ENCODE results near the gene ACER2.
"Not testable (repeated sequence)": the region's sequence is repeated elsewhere in the genome, so short reads cannot be mapped to it uniquely, and the experiment has no call there.

ACER2 gene
- total RNA-seq: 2.0 to 3.9 (median 2.7) reads per million in 4 experiments

DNA sequence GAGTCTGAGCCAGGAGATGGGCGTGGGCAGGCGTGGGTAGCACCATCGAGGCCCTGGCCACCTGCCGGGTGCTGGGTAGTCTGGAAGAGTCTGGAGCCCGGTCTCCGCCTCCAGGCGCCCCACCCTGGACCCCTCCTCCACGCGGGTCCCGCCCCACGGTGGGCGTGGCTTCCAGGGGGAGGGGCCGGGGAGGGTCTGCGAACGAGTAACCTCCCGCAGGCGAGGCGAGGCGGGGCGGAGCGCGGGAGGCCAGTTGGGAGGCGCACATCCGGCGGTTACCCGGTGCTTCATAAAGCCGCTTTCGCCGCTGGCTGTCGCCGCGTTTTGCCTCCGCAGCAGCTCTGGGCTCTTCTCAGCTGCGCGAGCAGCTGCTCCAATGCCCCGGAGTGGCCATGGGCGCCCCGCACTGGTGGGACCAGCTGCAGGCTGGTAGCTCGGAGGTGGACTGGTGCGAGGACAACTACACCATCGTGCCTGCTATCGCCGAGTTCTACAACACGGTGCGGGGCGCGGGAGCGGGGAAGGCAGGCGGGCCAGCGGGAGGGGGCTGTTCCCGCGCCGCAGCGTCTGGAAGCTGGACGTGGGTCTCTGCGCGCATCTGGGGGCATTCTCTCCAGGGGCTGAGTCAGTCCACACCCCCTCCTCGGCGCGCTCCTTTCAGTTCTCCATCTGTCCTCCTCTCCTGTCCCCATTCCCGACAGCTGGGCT is at the start of gene ACER2:
Gene ACER2 (plus strand): TSS at position 317 of the 708 bp plus-strand sequence. CDS start 76 bp downstream, at position 393.
- DNase-seq: peak; percentile 98

DNA sequence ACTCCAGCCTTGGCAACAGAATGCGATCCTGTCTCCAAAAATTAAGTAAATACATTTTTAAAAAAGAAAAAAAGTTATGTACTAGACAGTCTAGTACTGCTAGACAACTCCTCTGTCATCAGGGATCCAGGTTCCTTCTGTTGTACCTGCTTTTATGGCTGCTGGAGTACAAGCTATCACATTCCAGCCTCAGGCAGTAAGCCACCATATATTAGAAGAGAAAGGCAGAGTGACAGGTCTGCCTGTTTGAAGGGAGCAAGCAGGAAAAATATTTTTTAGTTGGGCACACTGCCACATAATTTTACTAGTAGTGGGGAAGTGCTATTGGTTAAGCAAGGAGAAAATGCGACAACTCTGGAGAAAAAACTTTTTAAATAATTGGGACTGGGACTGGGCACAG is 39.7 kb upstream of the ACER2 start:
- no peak for DNase-seq

DNA sequence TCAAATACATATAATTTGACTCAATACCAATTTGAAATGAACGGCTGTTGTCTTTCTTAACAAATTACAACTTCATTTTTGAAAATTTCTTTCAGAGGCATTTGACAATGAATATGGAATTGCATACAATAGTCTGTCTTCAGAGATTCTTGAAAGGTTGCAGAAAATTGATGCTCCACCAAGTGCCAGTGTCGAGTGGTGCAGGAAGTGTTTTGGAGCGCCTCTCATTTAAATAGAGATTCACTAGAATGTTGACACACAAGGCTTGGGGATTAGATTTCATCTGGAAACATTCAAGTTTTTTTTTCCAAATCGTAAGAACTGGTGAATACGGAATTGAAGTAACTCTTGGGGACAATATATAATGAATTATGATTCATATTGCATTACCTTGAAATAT is 36.9 kb upstream of the ACER2 start:
- DNase-seq: no peak

DNA sequence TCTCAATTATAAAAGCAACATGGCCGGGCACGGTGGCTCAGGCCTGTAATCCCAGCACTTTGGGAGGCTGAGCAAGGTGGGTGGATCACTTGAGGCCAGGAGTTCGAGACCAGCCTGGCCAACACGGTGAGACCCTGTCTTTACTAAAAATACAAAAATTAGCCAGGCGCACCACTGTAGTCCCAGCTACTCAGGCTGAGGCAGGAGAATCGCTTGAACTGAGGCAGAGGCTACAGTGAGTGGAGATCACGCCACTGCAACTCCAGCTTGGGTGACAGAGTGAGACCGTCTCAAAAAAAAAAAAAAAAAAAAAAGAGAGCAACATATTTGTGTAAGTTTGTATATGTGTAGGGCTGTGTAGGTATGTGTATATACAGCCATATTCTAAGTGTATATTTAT is 36.2 kb upstream of the ACER2 start:
- DNase-seq: no peak

DNA sequence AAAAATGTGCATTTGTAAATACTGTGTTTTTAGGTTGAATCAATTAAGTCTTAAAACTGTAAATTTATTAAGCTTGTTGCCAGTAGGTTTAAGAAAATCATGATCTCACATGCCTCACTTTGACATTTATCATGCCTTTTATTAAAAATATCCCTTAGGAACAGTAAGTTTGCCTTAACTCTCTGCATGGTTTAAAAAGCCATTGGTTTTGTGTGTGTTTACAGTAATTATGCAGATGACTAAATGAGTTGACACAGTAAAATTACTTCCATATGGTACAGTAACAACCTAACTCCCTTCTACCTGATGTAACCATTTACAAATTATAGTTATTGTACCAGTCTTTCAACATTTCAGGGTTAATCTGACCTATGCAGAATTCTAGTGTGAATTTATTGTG is 35.3 kb upstream of the ACER2 start:
- no peak for DNase-seq

DNA sequence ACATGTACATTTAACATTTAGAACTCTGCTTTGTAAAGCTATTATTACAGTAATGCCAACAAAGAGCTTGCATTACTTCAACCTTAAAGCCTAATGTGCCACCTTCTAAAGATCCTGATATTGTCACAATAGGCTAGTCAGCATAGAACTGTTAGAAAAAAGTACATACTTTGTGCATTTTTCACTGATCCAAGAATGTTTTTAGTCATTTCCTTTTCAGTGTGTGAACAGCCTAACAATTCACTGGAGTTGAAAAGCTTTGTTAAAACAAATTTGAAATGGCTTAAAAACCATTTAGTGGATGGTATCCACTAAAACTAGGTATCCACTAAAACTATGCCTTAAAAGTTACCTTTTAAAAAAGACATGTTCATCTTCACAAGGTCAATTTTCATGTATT is 33.3 kb upstream of the ACER2 start:
- no peak for DNase-seq

DNA sequence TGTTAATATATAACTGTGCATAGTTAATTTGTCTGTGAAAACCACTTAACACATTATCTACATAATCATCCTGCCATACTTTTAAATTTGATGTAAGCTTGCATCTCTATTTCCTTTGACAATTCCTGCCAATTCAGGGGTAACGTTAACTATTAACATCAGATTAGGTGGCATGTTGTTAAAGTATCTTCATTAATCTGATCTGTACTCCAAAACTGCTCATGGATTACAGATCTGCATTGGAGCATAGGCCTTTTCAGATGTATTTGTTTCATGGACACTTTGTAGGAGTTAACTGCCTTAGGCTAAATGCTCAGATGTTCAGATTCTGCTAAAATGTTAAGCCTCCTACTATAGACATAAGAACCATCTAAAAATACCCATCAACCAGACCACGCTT is 31.9 kb upstream of the ACER2 start:
- no peak for DNase-seq

DNA sequence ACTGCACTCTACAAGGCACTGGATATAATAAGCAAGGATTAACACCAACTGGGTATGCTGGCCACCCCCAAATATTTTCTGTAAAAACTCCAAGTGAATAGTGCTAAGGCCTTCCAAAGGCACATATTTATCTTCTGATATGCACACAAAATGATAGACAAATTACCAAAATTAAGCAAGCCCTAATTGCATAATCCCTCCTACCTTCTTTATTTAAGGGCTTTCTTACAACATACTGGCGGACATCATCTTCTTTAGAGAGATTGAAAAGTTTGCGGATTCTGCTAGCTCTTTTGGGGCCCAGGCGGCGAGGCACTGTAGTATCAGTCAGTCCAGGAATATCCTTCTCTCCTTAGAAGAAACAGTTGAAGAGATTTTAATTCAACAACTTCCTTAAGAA is 30.6 kb upstream of the ACER2 start:
- DNase-seq: no peak

DNA sequence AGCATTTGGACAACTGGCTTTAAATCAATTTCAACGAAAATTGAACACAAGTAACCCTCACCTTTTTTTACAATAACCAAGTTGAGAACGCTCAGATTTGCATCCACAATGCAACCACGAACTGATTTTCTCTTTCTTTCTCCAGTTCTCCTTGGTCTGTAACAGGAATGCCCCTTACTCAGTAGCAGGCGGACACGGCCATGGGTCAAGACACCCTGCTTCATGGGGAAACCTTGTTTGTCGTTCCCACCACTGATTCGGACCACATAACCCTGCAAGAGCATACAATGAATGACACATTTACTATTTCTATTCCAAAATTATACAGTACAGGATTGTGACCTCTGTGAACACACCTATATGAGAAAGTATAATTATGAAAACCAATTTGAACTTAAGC is 30.2 kb upstream of the ACER2 start:
- no peak for DNase-seq

DNA sequence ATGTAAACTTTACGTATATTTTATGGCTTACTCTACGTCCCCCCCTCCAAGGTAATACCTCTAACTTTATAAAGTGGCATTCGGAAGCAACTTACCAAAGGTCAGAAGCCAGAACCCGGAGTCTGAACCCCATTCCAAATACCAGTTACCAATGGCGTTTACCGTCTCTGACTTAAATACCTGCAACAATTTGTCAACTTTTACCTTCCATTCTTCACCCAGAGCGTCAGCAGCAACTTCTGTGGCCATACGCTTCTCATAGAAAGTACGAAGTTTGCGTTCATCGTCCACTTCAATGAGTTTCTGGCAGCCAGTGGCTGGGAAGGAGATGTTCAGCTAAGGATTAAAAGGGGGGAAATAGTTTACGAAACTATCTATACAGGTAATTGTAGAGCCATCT is 29.5 kb upstream of the ACER2 start:
- no peak for DNase-seq

DNA sequence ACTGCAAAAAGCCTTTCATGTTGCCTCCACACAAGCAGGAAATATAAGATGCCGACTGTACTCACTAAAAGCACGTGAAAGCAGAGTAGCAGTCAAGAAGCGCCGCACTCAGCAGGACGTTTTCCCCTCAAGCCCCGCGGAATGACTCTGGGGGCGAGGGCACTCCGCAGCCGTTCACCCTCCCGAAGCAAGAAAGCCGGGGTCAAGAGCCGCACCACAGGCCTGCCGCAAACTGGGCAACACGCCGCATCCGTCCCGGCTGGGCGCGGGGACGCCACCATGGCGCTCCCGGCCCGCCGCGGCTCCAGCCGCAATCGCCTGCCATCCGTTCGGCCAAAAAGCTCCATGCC is 29.1 kb upstream of the ACER2 start:
- peak; percentile 42 for DNase-seq

DNA sequence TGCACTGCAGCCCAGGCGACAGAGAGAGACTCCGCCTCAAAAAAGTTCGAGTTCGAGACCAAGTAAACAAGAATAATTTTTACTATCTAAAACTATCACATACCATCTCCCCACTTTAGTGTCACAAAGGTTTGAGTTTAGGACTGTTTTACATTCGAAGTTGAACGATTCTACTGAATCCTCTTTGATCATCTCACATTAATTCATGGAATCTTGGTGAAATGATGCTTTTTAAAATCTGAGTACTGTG is 28.1 kb upstream of the ACER2 start:
- DNase-seq: no peak

DNA sequence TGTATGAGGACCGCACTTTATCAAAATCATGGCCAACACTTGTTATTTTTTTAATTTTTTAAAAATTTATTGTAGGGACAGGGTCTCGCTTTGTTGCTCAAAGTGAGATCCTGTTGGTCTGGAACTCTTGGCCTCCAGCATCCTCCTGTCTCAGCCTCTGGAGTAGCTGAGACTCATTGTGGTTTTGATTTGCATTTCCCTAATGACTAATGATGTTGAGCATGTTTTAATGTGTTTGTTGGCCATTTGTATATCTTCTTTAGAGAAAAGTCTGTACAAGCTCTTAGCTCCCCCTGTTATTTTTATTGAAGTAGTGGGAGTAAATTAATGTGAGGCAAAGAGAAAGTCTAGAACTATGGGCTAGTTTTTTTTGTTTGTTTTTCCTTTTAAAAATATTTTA is 27.2 kb upstream of the ACER2 start:
- DNase-seq: no peak

DNA sequence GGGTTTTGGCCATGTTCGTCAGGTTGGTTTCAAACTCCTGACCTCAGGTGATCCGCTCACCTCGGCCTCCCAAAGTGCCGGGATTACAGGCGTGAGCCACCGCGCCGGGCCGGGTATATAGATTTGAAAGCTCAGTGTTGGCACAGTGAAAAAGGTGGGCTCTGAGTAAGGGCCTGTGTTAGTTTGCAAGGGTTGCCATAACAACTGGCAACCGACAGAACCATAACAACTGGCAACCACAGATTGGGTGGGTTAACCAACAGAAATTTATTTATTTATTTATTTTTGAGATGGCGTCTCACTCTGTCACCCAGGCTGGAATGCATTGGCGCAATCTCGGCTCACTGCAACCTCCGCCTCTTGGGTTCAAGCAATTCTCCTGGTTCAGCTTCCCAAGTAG is 23.6 kb upstream of the ACER2 start:
- DNase-seq: not testable (repeated sequence)

DNA sequence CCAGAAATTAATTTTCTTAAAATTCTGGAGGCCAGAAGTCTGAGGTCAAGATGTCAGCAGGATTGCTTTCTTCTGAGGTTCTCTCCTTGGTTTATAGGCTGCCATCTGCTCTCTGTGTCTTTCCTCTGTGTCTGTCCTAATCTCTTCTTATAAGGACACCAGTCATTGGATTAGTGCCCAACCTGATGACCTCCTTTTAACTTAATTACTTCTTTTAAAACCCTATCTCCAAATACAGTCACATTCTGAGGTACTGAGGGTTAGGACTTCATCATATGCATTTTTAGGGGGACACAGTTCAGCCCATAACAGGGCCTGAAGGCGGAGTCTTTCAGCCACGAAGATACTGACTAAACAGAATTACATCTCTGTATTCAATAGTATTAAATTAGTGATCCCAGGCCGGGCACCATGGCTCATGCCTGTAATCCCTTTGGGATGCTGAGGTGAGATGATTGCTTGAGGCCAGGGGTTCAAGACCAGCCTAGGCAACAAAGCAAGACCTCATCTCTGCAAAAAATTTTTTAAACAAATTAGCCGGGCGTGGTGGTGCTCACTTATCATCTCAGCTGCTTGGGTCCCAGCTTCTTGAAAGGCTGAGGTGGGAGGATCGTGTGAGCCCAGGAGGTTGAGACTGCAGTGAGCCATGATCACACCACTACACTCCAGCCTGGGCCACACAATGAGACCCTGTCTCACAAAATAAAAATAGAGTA is 22.9 kb upstream of the ACER2 start:
- no peak for DNase-seq

DNA sequence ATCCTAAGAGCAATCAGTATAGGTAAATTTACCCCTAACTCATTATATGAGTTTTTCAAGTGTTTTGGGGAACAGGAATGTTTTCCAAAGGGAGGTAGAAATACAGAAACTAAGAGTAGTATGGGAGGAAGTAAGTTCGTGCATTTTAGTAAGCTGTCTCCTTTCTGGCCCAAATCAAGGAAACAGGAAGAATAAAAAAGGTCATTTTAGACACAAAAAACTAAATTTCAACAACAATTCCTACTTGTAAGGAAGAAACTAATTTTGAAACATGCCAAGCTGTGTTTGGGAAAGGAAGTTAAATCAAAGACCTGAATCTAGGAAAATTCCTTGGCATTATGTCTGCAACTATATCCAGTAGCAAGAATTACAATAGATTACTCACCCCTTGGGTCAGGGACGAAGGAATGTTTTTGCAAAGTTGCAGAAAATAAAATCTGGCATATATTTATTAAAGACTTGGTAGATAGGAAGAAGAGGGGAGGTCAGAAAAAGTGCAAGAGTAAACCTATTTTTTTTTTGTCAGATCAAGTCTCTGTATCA is 22.2 kb upstream of the ACER2 start:
- DNase-seq: no peak

DNA sequence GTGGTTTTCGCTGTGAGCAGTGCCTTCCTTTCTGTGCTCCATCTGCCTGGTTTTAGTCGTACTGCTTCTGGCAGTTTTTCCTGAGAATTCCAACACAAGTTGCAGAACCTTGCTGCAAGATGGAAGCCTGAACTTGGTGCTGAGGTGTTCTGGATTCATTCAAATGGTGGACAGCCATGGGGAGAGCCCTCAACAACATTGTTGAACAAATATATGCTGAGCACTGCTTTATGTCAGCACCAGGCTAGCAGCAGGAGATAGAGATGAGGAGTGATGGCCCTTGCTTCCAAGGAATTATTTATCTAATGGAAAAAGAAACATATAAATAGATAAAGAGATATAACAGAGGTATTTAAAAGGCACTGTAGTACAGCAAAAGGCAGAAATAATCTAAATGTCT is 21.5 kb upstream of the ACER2 start:
- no peak for DNase-seq

DNA sequence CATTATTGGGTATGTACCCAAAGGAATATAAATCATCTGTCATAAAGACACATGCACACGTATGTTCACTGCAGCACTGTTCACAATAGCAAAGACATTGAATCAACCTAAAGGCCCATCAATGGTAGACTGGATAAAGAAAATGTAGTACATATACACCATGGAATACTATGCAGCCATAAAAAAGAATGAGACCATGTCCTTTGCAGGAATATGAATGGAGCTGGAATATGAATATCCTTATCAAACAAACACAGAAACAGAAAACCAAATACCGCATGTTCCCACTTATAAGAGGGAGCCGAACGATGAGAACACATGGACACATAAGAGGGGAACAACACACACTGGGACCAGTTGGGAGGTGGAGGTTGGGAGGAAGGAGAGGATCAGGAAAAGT is 19.3 kb upstream of the ACER2 start:
- DNase-seq: not testable (repeated sequence)

DNA sequence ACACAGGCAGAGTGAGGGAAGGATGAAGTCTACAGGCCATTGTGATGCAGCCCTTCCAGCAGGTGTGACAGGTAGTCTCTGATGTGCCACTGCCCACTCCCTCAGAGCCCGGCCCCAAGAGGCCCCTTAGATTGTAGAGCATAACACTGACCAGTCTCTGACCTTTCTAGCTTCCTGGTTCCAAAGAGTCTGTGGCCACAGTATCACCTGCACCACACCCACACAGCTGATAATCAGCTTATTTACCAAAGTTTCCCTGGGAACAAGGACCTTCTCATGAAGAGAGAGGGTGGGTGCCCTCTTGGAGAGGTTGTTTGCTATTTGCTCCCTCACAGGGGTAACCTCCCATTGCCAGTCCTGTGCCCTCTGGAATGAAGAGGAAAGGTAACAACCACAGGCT is 11.0 kb upstream of the ACER2 start:
- DNase-seq: no peak

DNA sequence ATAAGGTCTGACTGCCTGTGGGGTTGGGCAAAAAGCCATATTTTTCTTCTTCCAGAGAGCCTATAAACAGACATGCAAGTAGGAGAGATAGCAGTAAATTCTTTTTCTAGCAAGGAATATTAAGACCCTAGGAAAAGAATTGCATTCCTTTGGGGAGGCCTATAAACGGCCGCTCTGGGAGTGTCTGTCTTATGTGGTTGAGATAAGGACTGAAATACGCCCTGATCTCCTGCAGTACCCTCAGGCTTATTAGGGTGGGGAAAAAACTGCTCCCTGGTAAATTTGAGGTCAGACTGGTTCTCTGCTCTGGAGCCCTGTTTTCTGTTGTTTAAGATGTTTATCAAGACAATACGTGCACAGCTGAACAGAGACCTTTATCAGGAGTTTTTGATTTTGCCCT is 5.6 kb upstream of the ACER2 start:
- not testable (repeated sequence) for DNase-seq

DNA sequence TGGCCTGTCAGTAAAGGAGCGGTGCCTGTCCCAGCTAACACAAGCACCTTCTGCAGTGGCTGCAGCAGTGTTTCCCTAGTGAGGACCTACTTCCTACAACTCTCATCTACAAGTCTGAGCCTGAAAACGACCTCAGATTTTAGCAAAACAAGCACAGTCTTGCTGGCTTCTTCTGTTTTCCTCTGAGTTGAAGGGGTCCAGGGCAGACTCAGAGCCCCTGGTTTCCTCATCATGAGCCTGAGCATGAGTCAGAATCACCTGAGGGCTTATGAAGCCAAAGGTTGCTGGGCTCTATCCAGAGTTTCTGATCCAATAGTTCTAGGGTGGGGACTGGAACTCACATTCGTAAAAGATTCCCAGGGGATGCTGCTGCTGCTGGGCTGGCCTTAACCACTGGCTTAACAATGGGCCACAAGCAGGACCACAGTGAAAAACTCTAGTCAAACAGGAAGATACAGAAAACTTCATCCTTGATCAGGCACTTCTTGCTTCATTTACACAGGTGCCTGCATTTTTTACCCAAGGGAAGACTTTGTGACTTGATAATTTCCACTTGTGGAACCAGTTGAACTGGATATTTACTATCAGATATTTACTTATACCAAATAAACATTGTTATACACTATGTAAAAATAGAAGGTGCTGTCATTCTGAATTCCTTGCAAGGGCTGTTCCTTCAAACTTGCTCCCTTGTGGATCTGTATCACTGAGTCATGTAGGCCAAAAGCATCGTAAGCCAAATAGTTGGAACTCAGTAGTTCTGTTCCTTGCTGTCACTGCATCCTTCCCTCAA is 4.3 kb upstream of the ACER2 start:
- DNase-seq: no peak

DNA sequence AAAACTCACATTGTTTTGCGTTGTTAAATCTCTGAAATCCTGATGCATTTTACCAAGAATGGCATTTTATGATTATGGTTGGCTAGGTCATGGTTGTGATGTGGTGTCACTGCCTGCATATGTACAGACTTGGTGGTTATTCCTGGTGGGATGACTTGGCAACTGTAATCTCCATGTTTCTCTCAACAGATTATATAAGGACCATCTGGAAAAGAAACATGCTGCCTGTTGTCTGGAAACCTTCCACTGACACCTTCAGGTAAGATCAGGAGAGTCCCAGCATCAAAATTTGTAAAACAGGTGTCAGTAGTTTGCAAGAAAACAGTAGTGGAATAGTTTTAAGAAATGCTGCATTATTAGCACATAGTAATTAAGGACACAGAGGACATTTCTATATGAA is 3.0 kb upstream of the ACER2 start:
- DNase-seq: no peak

DNA sequence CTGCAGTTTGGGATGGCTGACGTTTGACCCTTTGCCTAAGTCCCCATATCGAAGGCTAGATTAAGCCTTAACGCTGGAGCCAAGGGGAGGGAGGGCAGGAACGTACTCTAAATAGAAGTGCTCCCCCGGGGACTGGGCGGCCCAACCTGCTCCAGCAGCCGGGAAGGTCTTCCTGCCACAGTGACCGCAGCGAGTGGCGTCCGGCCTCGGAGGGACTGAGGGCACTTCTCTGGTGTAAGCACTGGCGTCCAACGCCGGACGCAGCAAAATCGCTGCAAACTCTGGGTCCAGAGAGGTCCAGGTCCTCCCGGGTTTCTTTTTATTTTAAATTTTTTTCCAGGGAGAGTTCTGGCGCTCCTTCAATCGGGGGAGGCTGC is 505 bp upstream of the ACER2 start:
- DNase-seq: peak; percentile 23

Measured in effector CD8-positive, alpha-beta T cell (primary cell).